ENCODE results near the gene FAM200B. TPM values are rescaled to one million over a fixed set of nuclear protein-coding genes. Genes with fewer than 3 reads are reported as not detected.

Gene FAM200B
- total and polyA plus RNA-seq, 2 of the 4 experiments (the other 2 are of a cell fraction), result 16.7 to 18.5 TPM

GRCh38 chr4:15692602-15693001 lies 11.0 kb downstream of the FAM200B start:
- H3K4me1 ChIP-seq (ENCODE audit: control insufficient read depth, insufficient read depth, low read length), result peaks cover 10% of the 10 kb centered on the region
- no peak overlapping the region for H3K27ac ChIP-seq (ENCODE audit: insufficient read depth, low read length)
- dilution Hi-C loops (cut with HindIII; ENCODE audit: low sequenced_read_pairs, unreplicated experiment), result no loop called here

More at GRCh38 chr4:15692602-15693001, 11.0 kb downstream of the FAM200B start:
- WGBS, 2 experiments (ENCODE audit: extremely low coverage in 2 of 2, insufficient read length in 1 of 2), result 80% methylated on average over 1 of the region's 2 CpGs; no CpG with 5 or more reads in 1 of the 2 experiments
- Histone ChIP-seq H3K9me3 (ENCODE audit: control insufficient read depth, insufficient read depth, low read length) (no peaks in the 10 kb centered on the region), H4K91ac (ENCODE audit: insufficient read depth, low read depth, low read length) (peak overlapping the region; percentile 53; the same call in 1 of the 2 replicates), H2BK120ac (ENCODE audit: low read depth, low read length) (peak overlapping the region; percentile 51), H3K27me3 (ENCODE audit: control insufficient read depth, insufficient read depth, low read length) (no peaks in the 10 kb centered on the region), H2AFZ (replicated peaks; ENCODE audit: low read length, poor library complexity) (no peak overlapping the region), H2BK5ac (ENCODE audit: low read depth, low read length, poor library complexity, severe bottlenecking) (peak overlapping the region; percentile 98), H3K23ac (ENCODE audit: low read depth, low read length) (peak overlapping the region; percentile 48; the same call in 1 of the 2 replicates), H4K8ac (ENCODE audit: low read depth in 2 of 2, low read length in 2 of 2) (peak overlapping the region; percentile 37 to 48), H3K4ac (ENCODE audit: low read depth, low read length) (peak overlapping the region; percentile 58; the same call in 1 of the 2 replicates), H3K4me3 (ENCODE audit: insufficient read depth, low read depth, low read length) (no peak overlapping the region), H2AK9ac (replicated peaks; ENCODE audit: low read depth, low read length, poor library complexity) (no peak overlapping the region), H4K5ac (ENCODE audit: low read depth, low read length) (peak overlapping the region; percentile 70; the same call in 1 of the 2 replicates), H3K56ac (ENCODE audit: extremely low read depth, insufficient read depth, low read length) (no peak overlapping the region), H4K20me1 (ENCODE audit: insufficient read depth, low read length) (no peaks in the 10 kb centered on the region), H3K36me3 (ENCODE audit: control insufficient read depth, insufficient read depth, low read length) (no peaks in the 10 kb centered on the region), H2AK5ac (ENCODE audit: low read depth, low read length) (peak overlapping the region; percentile 44), H3K9me1 (ENCODE audit: insufficient read depth, low read length) (0 out of 2 replicates have a peak, but pooled peaks cover 8% of the 10 kb centered on the region), H2BK20ac (ENCODE audit: low read depth, low read length) (peak overlapping the region; percentile 69), H3K14ac (replicated peaks; ENCODE audit: low read depth, low read length) (peak overlapping the region; percentile 8), H3K18ac (ENCODE audit: low read depth, low read length) (peak overlapping the region; percentile 72; the same call in 1 of the 2 replicates), H3K9ac (ENCODE audit: low read depth, low read length) (no peak overlapping the region), H2BK15ac (ENCODE audit: low read depth, low read length) (peak overlapping the region; percentile 40; the same call in 2 of the 3 replicates), H3K4me2 (ENCODE audit: low read depth, low read length) (no peak overlapping the region; the same call in 1 of the 2 replicates), H3K79me1 (ENCODE audit: low read depth in 1 of 2, low read length in 2 of 2) (peaks cover 2 to 17% of the 10 kb centered on the region in 2 experiments; a peak in 2 of 4 replicates)
- intact Hi-C loops (cut with micrococcal nuclease), result no loop called here
- no peak for ATAC-seq (ENCODE audit: low read depth)
- CTCF ChIA-PET, result no interaction called here
- no peak for TF ChIP-seq CEBPB (IDR thresholded peaks at IDR 0.05; ENCODE audit: low read depth, low read length)
- no peak for TF ChIP-seq RFX5 (IDR thresholded peaks at IDR 0.05; ENCODE audit: low read depth, low read length)
- TF ChIP-seq, protein P1, sequence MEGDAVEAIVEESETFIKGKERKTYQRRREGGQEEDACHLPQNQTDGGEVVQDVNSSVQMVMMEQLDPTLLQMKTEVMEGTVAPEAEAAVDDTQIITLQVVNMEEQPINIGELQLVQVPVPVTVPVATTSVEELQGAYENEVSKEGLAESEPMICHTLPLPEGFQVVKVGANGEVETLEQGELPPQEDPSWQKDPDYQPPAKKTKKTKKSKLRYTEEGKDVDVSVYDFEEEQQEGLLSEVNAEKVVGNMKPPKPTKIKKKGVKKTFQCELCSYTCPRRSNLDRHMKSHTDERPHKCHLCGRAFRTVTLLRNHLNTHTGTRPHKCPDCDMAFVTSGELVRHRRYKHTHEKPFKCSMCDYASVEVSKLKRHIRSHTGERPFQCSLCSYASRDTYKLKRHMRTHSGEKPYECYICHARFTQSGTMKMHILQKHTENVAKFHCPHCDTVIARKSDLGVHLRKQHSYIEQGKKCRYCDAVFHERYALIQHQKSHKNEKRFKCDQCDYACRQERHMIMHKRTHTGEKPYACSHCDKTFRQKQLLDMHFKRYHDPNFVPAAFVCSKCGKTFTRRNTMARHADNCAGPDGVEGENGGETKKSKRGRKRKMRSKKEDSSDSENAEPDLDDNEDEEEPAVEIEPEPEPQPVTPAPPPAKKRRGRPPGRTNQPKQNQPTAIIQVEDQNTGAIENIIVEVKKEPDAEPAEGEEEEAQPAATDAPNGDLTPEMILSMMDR (conservative IDR thresholded peaks at IDR 0.05; ENCODE audit: low read depth, low read length), result no peak
- TF ChIP-seq RCOR1 (IDR thresholded peaks at IDR 0.05; ENCODE audit: insufficient replicate concordance, low read length), result no peak
- TF ChIP-seq USF2 (IDR thresholded peaks at IDR 0.05; ENCODE audit: low read depth, low read length), result no peak
- no peak for TF ChIP-seq SMC3 (IDR thresholded peaks at IDR 0.05; ENCODE audit: low read depth, low read length)
- no peak for TF ChIP-seq FOS (IDR thresholded peaks at IDR 0.05; ENCODE audit: low read depth, low read length)
- TF ChIP-seq, protein P2, sequence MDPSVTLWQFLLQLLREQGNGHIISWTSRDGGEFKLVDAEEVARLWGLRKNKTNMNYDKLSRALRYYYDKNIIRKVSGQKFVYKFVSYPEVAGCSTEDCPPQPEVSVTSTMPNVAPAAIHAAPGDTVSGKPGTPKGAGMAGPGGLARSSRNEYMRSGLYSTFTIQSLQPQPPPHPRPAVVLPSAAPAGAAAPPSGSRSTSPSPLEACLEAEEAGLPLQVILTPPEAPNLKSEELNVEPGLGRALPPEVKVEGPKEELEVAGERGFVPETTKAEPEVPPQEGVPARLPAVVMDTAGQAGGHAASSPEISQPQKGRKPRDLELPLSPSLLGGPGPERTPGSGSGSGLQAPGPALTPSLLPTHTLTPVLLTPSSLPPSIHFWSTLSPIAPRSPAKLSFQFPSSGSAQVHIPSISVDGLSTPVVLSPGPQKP (IDR thresholded peaks at IDR 0.05; ENCODE audit: borderline replicate concordance, low read depth, low read length), result no peak
- TF ChIP-seq CHD1 (IDR thresholded peaks at IDR 0.05; ENCODE audit: low read depth, low read length), result no peak
- TF ChIP-seq BHLHE40 (IDR thresholded peaks at IDR 0.05; ENCODE audit: low read depth, low read length), result no peak
- TF ChIP-seq MAFK (IDR thresholded peaks at IDR 0.05; ENCODE audit: low read depth, low read length), result no peak
- no peak for TF ChIP-seq MAZ (IDR thresholded peaks at IDR 0.05; ENCODE audit: borderline replicate concordance, low read depth, low read length)
- no peak for TF ChIP-seq NFE2L2 (IDR thresholded peaks at IDR 0.05; ENCODE audit: low read depth, low read length)
- TF ChIP-seq RAD21 (IDR thresholded peaks at IDR 0.05; ENCODE audit: low read length), result no peak
- TF ChIP-seq POLR2A (IDR thresholded peaks at IDR 0.05; ENCODE audit: low read depth, low read length), result no peak
- no peak for TF ChIP-seq MXI1 (IDR thresholded peaks at IDR 0.05; ENCODE audit: borderline replicate concordance, low read depth, low read length)
- peak; percentile 21 for DNase-seq
- BruUV-seq (replicated peaks), result no TSS peak
- in situ Hi-C loops (cut with MboI; ENCODE audit: low sequenced_read_pairs), result loop anchor here (25.0 kb wide), 1 partner anchor 680 kb away; the partner anchor contains the start of gene CPEB2
- POLR2A ChIA-PET (ENCODE audit: unreplicated experiment), result no interaction called here

Measured in IMR-90 (cell line).